ENCODE results near the gene RCE1.

RCE1 gene

GRCh38 chr11:66844496-66845142 is 1.4 kb downstream of the RCE1 start:
- Histone ChIP-seq H3K4me3 (ENCODE audit: insufficient read depth, low read depth, low read length) (no peak overlapping the region), H3K27me3 (ENCODE audit: control insufficient read depth, insufficient read depth, low read length, poor library complexity, severe bottlenecking) (no peaks in the 10 kb centered on the region), H3K4me1 (ENCODE audit: control insufficient read depth, insufficient read depth, low read length) (peaks cover 11% of the 10 kb centered on the region), H3K27ac (ENCODE audit: insufficient read depth, low read depth, low read length, poor library complexity, severe bottlenecking) (no peak overlapping the region), H3K36me3 (ENCODE audit: control insufficient read depth, insufficient read depth, low read length) (peaks cover 19% of the 10 kb centered on the region), H3K9me3 (ENCODE audit: control insufficient read depth, low read length) (no peaks in the 10 kb centered on the region)
- WGBS, 2 experiments, result 94 to 95% methylated on average over 12 of the region's 12 CpGs

GRCh38 chr11:66845143-66845875 is 2.1 kb downstream of the RCE1 start:
- 96 to 97% methylated on average over 15 of the region's 15 CpGs for WGBS, 2 experiments
- no peak overlapping the region for H3K4me3 ChIP-seq (ENCODE audit: insufficient read depth, low read depth, low read length)
- no peaks in the 10 kb centered on the region for H3K27me3 ChIP-seq (ENCODE audit: control insufficient read depth, insufficient read depth, low read length, poor library complexity, severe bottlenecking)
- no peak overlapping the region for H3K27ac ChIP-seq (ENCODE audit: insufficient read depth, low read depth, low read length, poor library complexity, severe bottlenecking)
- H3K36me3 ChIP-seq (ENCODE audit: control insufficient read depth, insufficient read depth, low read length), result peaks cover 15% of the 10 kb centered on the region
- no peaks in the 10 kb centered on the region for H3K9me3 ChIP-seq (ENCODE audit: control insufficient read depth, low read length)
- peaks cover 11% of the 10 kb centered on the region for H3K4me1 ChIP-seq (ENCODE audit: control insufficient read depth, insufficient read depth, low read length)

- H3K27me3 ChIP-seq (ENCODE audit: control insufficient read depth, insufficient read depth, low read length, poor library complexity, severe bottlenecking), result no peaks in the 10 kb centered on the region
- H3K4me3 ChIP-seq (ENCODE audit: insufficient read depth, low read depth, low read length), result no peak overlapping the region
- H3K36me3 ChIP-seq (ENCODE audit: control insufficient read depth, insufficient read depth, low read length), result peaks cover 15% of the 10 kb centered on the region
- no peak overlapping the region for H3K27ac ChIP-seq (ENCODE audit: insufficient read depth, low read depth, low read length, poor library complexity, severe bottlenecking)
- 94 to 98% methylated on average over 9 of the region's 9 CpGs for WGBS, 2 experiments
- no peaks in the 10 kb centered on the region for H3K9me3 ChIP-seq (ENCODE audit: control insufficient read depth, low read length)
- peaks cover 11% of the 10 kb centered on the region for H3K4me1 ChIP-seq (ENCODE audit: control insufficient read depth, insufficient read depth, low read length)
These were observed 2.6 kb downstream of the RCE1 start for GRCh38 chr11:66845876-66846212.

- peaks cover 11% of the 10 kb centered on the region for H3K4me1 ChIP-seq (ENCODE audit: control insufficient read depth, insufficient read depth, low read length)
- no peak overlapping the region for H3K4me3 ChIP-seq (ENCODE audit: insufficient read depth, low read depth, low read length)
- 96% methylated on average over 4 of the region's 4 CpGs for WGBS, 2 experiments
- peaks cover 15% of the 10 kb centered on the region for H3K36me3 ChIP-seq (ENCODE audit: control insufficient read depth, insufficient read depth, low read length)
- H3K9me3 ChIP-seq (ENCODE audit: control insufficient read depth, low read length), result no peaks in the 10 kb centered on the region
- no peak overlapping the region for H3K27ac ChIP-seq (ENCODE audit: insufficient read depth, low read depth, low read length, poor library complexity, severe bottlenecking)
- no peaks in the 10 kb centered on the region for H3K27me3 ChIP-seq (ENCODE audit: control insufficient read depth, insufficient read depth, low read length, poor library complexity, severe bottlenecking)
These were observed 3.4 kb downstream of the RCE1 start for GRCh38 chr11:66846671-66847091.

GRCh38 chr11:66847461-66848232 is 4.4 kb downstream of the RCE1 start:
- Histone ChIP-seq H3K36me3 (ENCODE audit: control insufficient read depth, insufficient read depth, low read length) (peaks cover 15% of the 10 kb centered on the region), H3K27me3 (ENCODE audit: control insufficient read depth, insufficient read depth, low read length, poor library complexity, severe bottlenecking) (no peaks in the 10 kb centered on the region), H3K4me1 (ENCODE audit: control insufficient read depth, insufficient read depth, low read length) (peaks cover 8% of the 10 kb centered on the region), H3K4me3 (ENCODE audit: insufficient read depth, low read depth, low read length) (no peak overlapping the region), H3K27ac (ENCODE audit: insufficient read depth, low read depth, low read length, poor library complexity, severe bottlenecking) (no peak overlapping the region), H3K9me3 (ENCODE audit: control insufficient read depth, low read length) (no peaks in the 10 kb centered on the region)
- 90 to 91% methylated on average over 14 of the region's 14 CpGs for WGBS, 2 experiments

- peaks cover 15% of the 10 kb centered on the region for H3K36me3 ChIP-seq (ENCODE audit: control insufficient read depth, insufficient read depth, low read length)
- H3K27ac ChIP-seq (ENCODE audit: insufficient read depth, low read depth, low read length, poor library complexity, severe bottlenecking), result no peak overlapping the region
- peaks cover 7% of the 10 kb centered on the region for H3K4me1 ChIP-seq (ENCODE audit: control insufficient read depth, insufficient read depth, low read length)
- H3K9me3 ChIP-seq (ENCODE audit: control insufficient read depth, low read length), result no peaks in the 10 kb centered on the region
- no peaks in the 10 kb centered on the region for H3K27me3 ChIP-seq (ENCODE audit: control insufficient read depth, insufficient read depth, low read length, poor library complexity, severe bottlenecking)
- 94 to 95% methylated on average over 28 of the region's 28 CpGs for WGBS, 2 experiments
- H3K4me3 ChIP-seq (ENCODE audit: insufficient read depth, low read depth, low read length), result no peak overlapping the region
These were observed 5.6 kb downstream of the RCE1 start for GRCh38 chr11:66848671-66849500.

- H3K4me3 ChIP-seq (ENCODE audit: insufficient read depth, low read depth, low read length), result no peak overlapping the region
- H3K27ac ChIP-seq (ENCODE audit: insufficient read depth, low read depth, low read length, poor library complexity, severe bottlenecking), result no peak overlapping the region
- H3K9me3 ChIP-seq (ENCODE audit: control insufficient read depth, low read length), result no peaks in the 10 kb centered on the region
- WGBS, 2 experiments, result 94 to 95% methylated on average over 22 of the region's 22 CpGs
- peaks cover 15% of the 10 kb centered on the region for H3K36me3 ChIP-seq (ENCODE audit: control insufficient read depth, insufficient read depth, low read length)
- no peaks in the 10 kb centered on the region for H3K27me3 ChIP-seq (ENCODE audit: control insufficient read depth, insufficient read depth, low read length, poor library complexity, severe bottlenecking)
- H3K4me1 ChIP-seq (ENCODE audit: control insufficient read depth, insufficient read depth, low read length), result no peaks in the 10 kb centered on the region
These were observed 6.4 kb downstream of the RCE1 start for GRCh38 chr11:66849501-66850234.

GRCh38 chr11:66850235-66850587 is 7.0 kb downstream of the RCE1 start:
- Histone ChIP-seq H3K9me3 (ENCODE audit: control insufficient read depth, low read length) (no peaks in the 10 kb centered on the region), H3K27me3 (ENCODE audit: control insufficient read depth, insufficient read depth, low read length, poor library complexity, severe bottlenecking) (no peaks in the 10 kb centered on the region), H3K4me3 (ENCODE audit: insufficient read depth, low read depth, low read length) (no peak overlapping the region), H3K36me3 (ENCODE audit: control insufficient read depth, insufficient read depth, low read length) (peaks cover 15% of the 10 kb centered on the region), H3K27ac (ENCODE audit: insufficient read depth, low read depth, low read length, poor library complexity, severe bottlenecking) (no peak overlapping the region), H3K4me1 (ENCODE audit: control insufficient read depth, insufficient read depth, low read length) (peaks cover under 1% of the 10 kb centered on the region)
- WGBS, 2 experiments, result 96% methylated on average over 10 of the region's 10 CpGs

GRCh38 chr11:66850588-66851238 is 7.5 kb downstream of the RCE1 start:
- H3K9me3 ChIP-seq (ENCODE audit: control insufficient read depth, low read length), result no peaks in the 10 kb centered on the region

More at GRCh38 chr11:66850588-66851238, 7.5 kb downstream of the RCE1 start:
- H3K36me3 ChIP-seq (ENCODE audit: control insufficient read depth, insufficient read depth, low read length), result peaks cover 14% of the 10 kb centered on the region
- no peaks in the 10 kb centered on the region for H3K27me3 ChIP-seq (ENCODE audit: control insufficient read depth, insufficient read depth, low read length, poor library complexity, severe bottlenecking)
- H3K4me3 ChIP-seq (ENCODE audit: insufficient read depth, low read depth, low read length), result no peak overlapping the region
- no peak overlapping the region for H3K27ac ChIP-seq (ENCODE audit: insufficient read depth, low read depth, low read length, poor library complexity, severe bottlenecking)
- H3K4me1 ChIP-seq (ENCODE audit: control insufficient read depth, insufficient read depth, low read length), result peaks cover 5% of the 10 kb centered on the region
- WGBS, 2 experiments, result 92 to 95% methylated on average over 23 of the region's 23 CpGs
